Measurements from ENCODE around the gene SLC25A36.
"Not testable (repeated sequence)": the region's sequence is repeated elsewhere in the genome, so short reads cannot be mapped to it uniquely, and the experiment has no call there.

SLC25A36 gene

GRCh38 chr3:140933109-140933508, 8.5 kb upstream of the SLC25A36 start:
- DNase-seq: no peak

- DNase-seq: no peak
Observed at GRCh38 chr3:140933552-140933951, 8.1 kb upstream of the SLC25A36 start.

- not testable (repeated sequence) for DNase-seq
Observed at GRCh38 chr3:140939305-140939704, 2.3 kb upstream of the SLC25A36 start.

DNA sequence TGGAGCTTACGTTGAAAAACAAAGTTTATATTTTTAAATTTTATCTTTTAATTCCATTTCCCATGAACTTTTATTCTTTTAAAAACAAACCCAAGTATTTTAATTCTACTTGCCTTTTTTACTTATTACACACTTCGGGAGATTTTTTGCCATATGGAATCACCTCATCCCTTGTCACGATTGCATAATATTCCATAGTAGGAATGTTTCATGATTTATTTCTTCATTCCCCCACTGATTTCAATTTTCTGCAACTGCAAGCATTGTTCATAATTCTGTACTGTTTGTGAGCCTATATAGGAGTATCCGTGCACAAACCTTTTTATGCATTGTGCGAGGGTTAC, 574 bp upstream of the SLC25A36 start:
- no peak for DNase-seq

- DNase-seq: no peak
Observed at GRCh38 chr3:140942221-140943104, 827 bp downstream of the SLC25A36 start.

- DNase-seq: no peak
Observed at GRCh38 chr3:140943781-140944552, 2.3 kb downstream of the SLC25A36 start.

- DNase-seq: no peak
Observed at GRCh38 chr3:140948460-140949249, 7.0 kb downstream of the SLC25A36 start.

GRCh38 chr3:140950144-140950543, 8.5 kb downstream of the SLC25A36 start:
- no peak for DNase-seq

DNA sequence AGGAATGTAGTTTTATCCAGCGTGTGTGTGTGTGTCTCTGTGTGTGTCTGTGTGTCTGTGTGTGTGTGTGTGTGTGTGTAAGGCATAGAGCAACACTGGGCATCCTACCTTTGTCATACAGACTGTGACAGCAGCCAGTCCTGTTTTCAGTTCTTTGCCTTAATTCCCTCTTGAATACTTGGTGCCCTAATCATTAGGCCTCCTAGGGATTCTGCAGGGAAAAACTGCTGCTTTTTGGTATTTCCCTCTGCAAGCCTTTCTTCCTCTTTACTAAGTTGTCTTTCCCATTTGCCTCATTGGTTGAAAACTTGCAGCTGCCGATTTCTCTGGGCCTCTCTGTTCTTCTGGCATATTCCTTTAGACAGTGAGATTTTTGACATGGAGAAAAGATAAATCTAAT, 9.2 kb downstream of the SLC25A36 start:
- DNase-seq: no peak

DNA sequence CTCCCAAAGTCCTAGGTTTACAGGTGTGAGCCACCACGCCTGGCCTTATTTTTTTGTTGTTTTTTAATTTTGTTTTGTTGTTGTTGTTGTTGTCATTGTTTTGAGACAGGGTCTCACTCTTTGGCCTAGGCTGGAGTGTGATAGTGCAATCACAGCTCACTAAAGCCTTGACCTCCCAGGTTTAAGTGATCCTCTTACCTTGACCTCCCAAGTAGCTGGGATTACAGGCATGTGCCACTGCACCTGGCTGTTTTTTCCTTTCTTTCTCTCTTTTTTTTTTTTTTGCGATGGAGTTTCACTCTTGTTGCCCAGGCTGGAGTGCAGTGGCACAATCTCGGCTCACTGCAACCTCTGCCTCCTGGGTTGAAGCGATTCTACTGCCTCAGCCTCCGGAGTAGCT, 10.1 kb downstream of the SLC25A36 start:
- not testable (repeated sequence) for DNase-seq

GRCh38 chr3:140953028-140953960, 11.7 kb downstream of the SLC25A36 start:
- no peak for DNase-seq

DNA sequence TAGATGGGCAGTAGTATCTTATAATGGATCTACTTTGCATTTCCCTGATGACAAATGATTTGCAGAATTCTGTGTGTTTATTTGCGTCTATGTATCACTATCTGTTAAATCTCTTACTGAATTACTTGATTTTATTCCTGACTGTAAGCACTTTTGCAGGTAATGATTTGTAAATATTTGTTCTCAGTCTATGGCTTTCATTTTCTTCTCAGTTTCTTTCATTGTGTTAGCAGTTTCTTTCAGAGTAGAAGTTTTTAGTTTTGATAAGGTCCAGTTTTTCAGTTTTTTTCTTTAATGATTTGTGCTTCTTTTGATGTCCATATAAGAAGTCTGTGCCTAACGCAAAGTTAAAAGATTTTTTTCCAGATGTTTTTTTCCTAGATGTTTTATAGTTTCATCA, 12.9 kb downstream of the SLC25A36 start:
- DNase-seq: no peak

GRCh38 chr3:140955645-140956044, 14.0 kb downstream of the SLC25A36 start:
- DNase-seq: no peak

DNA sequence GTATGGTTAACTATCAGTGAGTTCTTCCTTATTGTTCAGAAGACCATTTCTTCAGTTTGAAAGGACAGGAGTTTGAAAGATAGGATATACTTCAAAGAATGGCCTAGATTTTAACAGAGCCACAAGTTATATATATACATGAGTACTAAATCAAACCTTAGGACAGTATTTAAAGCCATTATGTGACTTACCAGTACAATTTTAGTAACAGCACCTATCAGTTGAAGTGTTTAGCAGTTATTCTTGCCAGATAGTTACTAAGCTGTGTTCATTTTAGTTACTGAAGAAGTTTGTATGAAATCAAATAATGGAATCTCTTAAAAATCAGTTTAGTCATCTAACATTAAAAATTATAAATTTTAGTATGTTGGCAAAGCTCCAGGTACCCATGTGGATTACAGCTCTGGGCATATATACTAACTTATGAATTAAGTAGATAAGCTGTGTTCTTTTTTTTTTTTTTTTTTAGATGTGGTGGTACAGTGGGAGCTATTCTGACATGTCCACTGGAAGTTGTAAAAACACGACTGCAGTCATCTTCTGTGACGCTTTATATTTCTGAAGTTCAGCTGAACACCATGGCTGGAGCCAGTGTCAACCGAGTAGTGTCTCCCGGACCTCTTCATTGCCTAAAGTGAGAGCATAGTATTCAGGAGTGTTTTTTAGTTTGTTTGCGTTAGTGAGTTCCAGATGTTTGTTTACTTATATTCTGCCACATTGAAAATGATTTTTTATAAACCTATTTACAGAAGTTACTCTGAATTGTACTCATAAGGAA, 14.6 kb downstream of the SLC25A36 start:
- no peak for DNase-seq

- no peak for DNase-seq
Observed at GRCh38 chr3:140972833-140973232, 31.2 kb downstream of the SLC25A36 start.

GRCh38 chr3:140974900-140975299, 33.3 kb downstream of the SLC25A36 start:
- DNase-seq: no peak

GRCh38 chr3:140980663-140981062, 39.0 kb downstream of the SLC25A36 start:
- no peak for DNase-seq

GRCh38 chr3:140987792-140988191, 46.2 kb downstream of the SLC25A36 start:
- DNase-seq: not testable (repeated sequence)

DNA sequence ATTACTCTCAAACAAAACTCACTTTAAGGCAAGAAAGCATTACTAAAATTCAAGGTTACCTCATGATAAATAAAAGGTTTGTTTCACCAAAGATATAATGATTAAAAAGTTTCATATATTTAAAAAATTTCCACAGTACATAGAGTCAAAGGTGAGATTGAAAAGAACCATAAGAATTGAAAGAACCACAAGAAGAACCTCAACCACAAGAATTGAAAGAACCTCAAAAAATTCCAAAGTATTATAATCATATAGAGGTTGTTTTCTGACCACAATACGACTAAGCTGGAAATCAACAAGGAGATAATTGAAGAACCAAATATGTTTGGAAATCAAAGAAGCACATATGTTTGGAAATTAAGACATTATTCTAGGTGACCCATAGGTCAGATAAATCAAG, 52.7 kb downstream of the SLC25A36 start:
- DNase-seq: no peak

GRCh38 chr3:140994861-140995260, 53.2 kb downstream of the SLC25A36 start:
- DNase-seq: not testable (repeated sequence)

DNA sequence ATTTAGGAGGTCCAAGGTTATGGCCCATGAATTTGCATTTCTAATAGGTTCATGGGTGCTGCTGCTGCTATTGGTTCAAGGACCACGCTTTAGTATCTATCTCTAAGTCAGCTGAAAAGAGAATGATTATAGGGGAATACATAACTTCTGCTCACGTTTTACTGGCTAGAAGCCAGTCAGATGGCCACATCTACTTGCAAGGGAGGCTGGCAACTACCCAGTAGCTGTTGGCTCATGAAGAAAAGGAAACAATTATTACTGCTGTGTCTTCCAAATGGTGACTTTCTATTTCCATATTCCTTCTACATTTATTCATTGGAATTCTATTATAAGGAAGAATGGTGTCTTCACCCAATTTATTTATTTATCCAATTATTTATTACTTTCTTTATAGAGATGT, 54.2 kb downstream of the SLC25A36 start:
- DNase-seq: no peak
